Ascending aorta (tissue), 2 donors: ENCODE measurements around the gene FSTL4. TPM values are rescaled to one million over a fixed set of nuclear protein-coding genes. Genes with fewer than 3 reads are reported as not detected.

ENCODE experiments used
- DNase-seq, 2 donors: peaks; one replicate each; pipeline ENCODE4 v3.0.0-alpha.2; 2019; ENCODE audit warnings: low spot score in 2 of 2
- H3K27ac ChIP-seq, 2 donors: fragments of 200-600 bp; sonication (generic); one replicate each; pipeline ENCODE4 v1.5.1; 2016 to 2017; ENCODE audit warnings: mild to moderate bottlenecking in 1 of 2
- H3K27me3 ChIP-seq: fragments of 200-600 bp; sonication (generic); one replicate; pipeline ENCODE4 v1.5.1; 2017
- H3K36me3 ChIP-seq, 2 donors: fragments of 200-600 bp; sonication (generic); one replicate each; pipeline ENCODE4 v1.5.1; 2016
- H3K4me1 ChIP-seq, 2 donors: fragments of 200-600 bp; sonication (generic); one replicate each; pipeline ENCODE4 v1.5.1; 2016 to 2017; ENCODE audit warnings: mild to moderate bottlenecking in 1 of 2
- H3K4me3 ChIP-seq, 2 donors: fragments of 200-600 bp; sonication (generic); one replicate each; pipeline ENCODE4 v1.5.1; 2016 to 2017; ENCODE audit warnings: mild to moderate bottlenecking in 1 of 2
- H3K9me3 ChIP-seq, 2 donors: fragments of 200-600 bp; sonication (generic); one replicate each; pipeline ENCODE4 v1.5.1; 2016
- intact Hi-C: fragments of 100-400 bp; cut with DNase I; formaldehyde crosslinking; loops from one replicate; pipeline ENCODE4 v1.15.1; 2023
- total RNA-seq: library from RNA; depleted of rRNA; stranded (reverse); fragments of >200 nt; gene quantifications from one replicate; pipeline ENCODE4 v1.1.0, GENCODE V29; 2016
- TF ChIP-seq, protein P1 (sequence below), 3 experiments: fragments of 200-600 bp in 2 of 3; fragments of 450-650 bp in 1 of 3; sonication (generic) in 2 of 3; IDR thresholded peaks; one replicate each; pipeline ENCODE4 v1.5.1; 2016 to 2019; ENCODE audit warnings: antibody characterized with exemption in 3 of 3, mild to moderate bottlenecking in 1 of 3, moderate library complexity in 1 of 3

The FSTL4 gene
- total RNA-seq, 1 donor from 2014 or later = 0.11 TPM

DNA sequence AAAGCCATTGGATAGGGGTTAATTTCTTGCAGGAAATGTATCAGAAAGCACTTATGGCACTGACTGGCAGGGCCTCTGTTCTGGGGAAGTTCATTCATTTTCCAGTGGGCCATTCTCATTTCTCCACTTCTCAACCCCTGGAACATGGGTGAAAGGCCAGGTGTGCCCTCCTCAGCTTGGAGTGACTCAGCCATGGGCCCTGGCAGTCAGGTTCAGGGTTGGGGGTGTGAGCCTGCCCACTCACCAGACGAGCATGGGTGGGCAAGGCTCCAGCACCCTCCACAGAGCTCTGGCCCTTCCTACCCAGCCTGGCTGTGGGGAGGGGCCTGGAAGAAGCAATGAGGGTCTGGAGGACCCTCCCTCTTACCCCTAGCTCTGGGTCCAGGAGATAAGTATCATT lies 386.2 kb downstream of the FSTL4 start:
- DNase-seq = no peak
- Histone ChIP-seq H3K27ac (no peak overlapping the region), H3K27me3 (no peaks in the 10 kb centered on the region), H3K4me3 (no peak overlapping the region), H3K4me1 (no peaks in the 10 kb centered on the region), H3K36me3 (no peaks in the 10 kb centered on the region), H3K9me3 (no peaks in the 10 kb centered on the region)
- TF ChIP-seq, protein P1, sequence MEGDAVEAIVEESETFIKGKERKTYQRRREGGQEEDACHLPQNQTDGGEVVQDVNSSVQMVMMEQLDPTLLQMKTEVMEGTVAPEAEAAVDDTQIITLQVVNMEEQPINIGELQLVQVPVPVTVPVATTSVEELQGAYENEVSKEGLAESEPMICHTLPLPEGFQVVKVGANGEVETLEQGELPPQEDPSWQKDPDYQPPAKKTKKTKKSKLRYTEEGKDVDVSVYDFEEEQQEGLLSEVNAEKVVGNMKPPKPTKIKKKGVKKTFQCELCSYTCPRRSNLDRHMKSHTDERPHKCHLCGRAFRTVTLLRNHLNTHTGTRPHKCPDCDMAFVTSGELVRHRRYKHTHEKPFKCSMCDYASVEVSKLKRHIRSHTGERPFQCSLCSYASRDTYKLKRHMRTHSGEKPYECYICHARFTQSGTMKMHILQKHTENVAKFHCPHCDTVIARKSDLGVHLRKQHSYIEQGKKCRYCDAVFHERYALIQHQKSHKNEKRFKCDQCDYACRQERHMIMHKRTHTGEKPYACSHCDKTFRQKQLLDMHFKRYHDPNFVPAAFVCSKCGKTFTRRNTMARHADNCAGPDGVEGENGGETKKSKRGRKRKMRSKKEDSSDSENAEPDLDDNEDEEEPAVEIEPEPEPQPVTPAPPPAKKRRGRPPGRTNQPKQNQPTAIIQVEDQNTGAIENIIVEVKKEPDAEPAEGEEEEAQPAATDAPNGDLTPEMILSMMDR (IDR thresholded peaks at IDR 0.05) = no peak
- intact Hi-C loops = no loop called here

DNA sequence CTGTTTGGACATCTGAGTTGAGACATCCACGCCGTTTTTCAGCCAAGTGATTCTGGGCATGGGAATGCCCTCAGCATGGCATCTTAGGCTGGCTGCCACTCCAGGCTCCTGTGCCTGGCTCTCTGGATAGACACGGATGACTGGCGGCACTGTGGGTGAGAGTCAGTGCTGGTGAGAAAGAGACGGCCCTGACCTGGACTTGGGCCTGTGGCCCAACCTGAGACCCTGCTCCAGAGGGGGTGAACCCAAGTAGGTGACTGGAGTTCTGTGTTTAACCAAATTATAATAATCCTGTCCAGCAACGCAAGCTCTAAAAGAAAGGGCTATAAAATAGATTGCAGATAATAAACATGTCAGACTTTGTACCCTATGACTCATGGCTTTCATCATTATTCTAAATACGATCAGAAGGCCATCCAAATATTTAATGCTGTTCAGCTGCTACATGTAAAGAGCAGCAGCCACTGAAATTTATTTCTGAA lies 386.6 kb downstream of the FSTL4 start:
- Histone ChIP-seq H3K27me3 (no peaks in the 10 kb centered on the region), H3K4me3 (no peak overlapping the region), H3K4me1 (no peaks in the 10 kb centered on the region), H3K27ac (no peak overlapping the region), H3K9me3 (no peaks in the 10 kb centered on the region), H3K36me3 (no peaks in the 10 kb centered on the region)
- DNase-seq = no peak
- TF ChIP-seq, protein P1 (IDR thresholded peaks at IDR 0.05) = no peak
- intact Hi-C loops = no loop called here

DNA sequence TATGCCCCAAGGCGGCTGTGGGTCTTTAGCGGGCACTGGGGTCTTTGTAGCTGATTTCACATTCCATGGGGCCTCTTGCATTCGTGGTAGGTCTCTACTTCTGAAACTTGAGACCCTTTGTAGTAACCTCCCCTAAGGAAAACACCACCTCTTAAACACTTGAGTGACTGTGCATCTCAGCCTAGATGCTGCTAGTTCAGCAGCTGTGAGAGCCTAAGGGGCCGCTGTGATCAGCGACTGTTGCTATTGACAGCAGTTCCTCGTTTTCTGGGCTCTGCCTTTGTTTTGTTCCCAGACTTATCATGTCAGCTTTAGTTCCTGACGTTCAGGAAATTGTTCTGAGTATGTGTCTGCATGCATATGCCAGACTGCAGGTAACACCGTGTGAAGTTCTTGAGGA lies 389.4 kb downstream of the FSTL4 start:
- Histone ChIP-seq H3K27me3 (no peaks in the 10 kb centered on the region), H3K4me1 (no peaks in the 10 kb centered on the region), H3K27ac (no peak overlapping the region), H3K36me3 (no peaks in the 10 kb centered on the region), H3K4me3 (no peak overlapping the region), H3K9me3 (no peaks in the 10 kb centered on the region)
- TF ChIP-seq, protein P1 (IDR thresholded peaks at IDR 0.05) = no peak
- intact Hi-C loops = no loop called here
- no peak for DNase-seq

DNA sequence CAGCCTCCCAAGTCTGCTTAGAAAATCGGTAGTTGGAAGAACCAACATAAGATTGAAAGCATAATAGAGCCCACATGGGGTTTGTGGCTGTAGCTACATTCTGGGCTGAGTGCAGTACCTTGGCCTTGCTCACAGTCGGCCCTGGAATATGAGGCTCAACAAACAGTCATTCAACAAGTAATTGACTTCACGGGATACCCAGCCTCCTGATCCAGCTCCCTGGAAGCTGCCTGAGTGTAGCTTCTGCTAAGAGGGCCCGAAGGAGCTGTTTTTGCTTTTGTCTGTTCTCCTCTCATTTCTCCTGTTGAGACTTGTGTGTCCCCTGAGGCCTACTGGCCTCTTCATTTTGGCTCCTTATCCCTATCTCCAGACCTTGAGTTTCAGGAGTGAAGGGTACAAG lies 389.8 kb downstream of the FSTL4 start:
- Histone ChIP-seq H3K9me3 (no peaks in the 10 kb centered on the region), H3K4me3 (no peak overlapping the region), H3K4me1 (no peaks in the 10 kb centered on the region), H3K27ac (no peak overlapping the region), H3K36me3 (no peaks in the 10 kb centered on the region), H3K27me3 (no peaks in the 10 kb centered on the region)
- TF ChIP-seq, protein P1 (IDR thresholded peaks at IDR 0.05) = no peak
- intact Hi-C loops = no loop called here
- DNase-seq = no peak

DNA sequence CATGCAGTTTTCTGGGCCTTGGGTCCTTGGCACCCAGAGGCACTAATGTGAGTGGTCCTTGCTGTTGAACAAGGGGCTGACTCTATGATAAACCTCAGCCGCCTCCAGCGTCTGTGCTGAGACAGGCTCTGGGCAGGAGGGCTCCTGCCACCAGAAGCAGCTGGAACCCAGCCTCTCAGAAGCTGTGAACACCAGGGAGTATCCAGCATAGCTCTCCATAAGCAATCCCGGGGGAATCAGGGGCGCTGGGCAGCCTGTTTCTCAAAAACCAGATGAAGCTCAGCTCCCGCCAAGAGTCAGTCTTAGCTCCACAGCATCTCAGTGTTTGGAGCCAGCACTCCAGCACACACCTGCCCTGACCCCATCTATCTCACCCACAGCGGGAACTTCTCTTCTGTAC lies 390.3 kb downstream of the FSTL4 start:
- TF ChIP-seq, protein P1 (IDR thresholded peaks at IDR 0.05) = no peak

More for the DNA sequence above, 390.3 kb downstream of the FSTL4 start:
- H3K4me3 ChIP-seq = no peak overlapping the region
- no peak overlapping the region for H3K27ac ChIP-seq
- no peaks in the 10 kb centered on the region for H3K27me3 ChIP-seq
- no peaks in the 10 kb centered on the region for H3K4me1 ChIP-seq
- no peak for DNase-seq
- no peaks in the 10 kb centered on the region for H3K36me3 ChIP-seq
- H3K9me3 ChIP-seq = no peaks in the 10 kb centered on the region
- intact Hi-C loops = no loop called here
